NCI-H82 (cell line): ENCODE measurements around the gene SLC30A4.
"Not testable (repeated sequence)": the region's sequence is repeated elsewhere in the genome, so short reads cannot be mapped to it uniquely, and the experiment has no call there.

Source experiments
- DNase-seq: peaks from one replicate; lab custom pipeline; 2025; lab: John Stamatoyannopoulos, UW

The SLC30A4 gene

DNA sequence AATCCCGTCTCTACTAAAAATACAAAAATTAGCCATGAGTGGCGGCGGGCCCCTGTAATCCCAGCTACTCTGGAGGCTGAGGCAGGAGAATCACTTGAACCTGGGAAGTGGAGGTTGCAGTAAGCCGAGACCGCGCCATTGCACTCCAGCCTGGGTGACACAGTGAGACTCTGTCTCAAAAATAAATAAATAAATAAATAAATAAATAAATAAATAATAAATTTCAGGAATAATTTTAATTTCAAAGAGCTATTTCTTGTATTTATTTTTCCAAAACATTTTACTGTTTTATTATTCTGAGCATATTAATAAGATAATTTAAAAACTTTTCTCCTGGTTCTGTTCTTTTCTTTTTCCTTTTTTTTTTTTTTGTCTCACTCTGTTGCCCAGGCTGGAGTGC is 15.4 kb downstream of the SLC30A4 start:
- not testable (repeated sequence) for DNase-seq

DNA sequence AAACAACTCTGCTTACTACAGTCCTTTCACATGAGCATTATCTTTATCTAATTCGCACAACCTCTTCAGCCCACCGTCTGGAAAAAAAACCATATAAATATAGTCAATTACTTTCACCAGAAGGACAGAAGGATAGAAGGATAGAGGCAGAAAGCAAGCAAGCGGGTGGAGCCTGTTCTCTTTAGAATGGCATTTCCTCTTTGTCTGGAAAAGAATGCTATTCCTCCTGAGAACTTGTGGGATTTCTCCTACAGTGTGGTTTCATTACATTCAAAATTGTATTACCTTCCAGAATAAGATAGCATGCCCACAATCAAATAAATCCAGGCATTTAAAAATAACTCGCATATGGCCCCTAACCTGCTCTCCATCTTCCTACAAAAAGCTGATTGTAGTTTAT is 23.1 kb downstream of the SLC30A4 start:
- no peak for DNase-seq

DNA sequence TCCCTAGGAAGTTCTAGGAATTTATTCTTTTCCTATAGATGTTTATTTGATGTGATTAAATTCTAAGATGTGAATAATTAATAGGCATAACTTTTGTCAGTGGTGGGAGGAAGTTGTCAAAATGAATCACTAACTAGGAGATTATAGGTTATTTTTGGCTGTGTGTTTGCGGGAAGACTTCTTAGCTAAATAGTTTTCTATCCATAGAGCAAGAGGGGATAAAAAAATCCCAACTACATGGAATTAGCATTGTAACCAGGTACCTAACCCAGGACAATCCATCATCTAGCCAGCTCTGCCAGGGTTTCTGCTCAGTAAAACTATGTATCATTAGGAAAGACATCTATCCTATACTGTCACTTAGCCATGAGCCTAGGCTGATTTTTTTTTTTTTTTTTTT is 23.9 kb downstream of the SLC30A4 start:
- no peak for DNase-seq

DNA sequence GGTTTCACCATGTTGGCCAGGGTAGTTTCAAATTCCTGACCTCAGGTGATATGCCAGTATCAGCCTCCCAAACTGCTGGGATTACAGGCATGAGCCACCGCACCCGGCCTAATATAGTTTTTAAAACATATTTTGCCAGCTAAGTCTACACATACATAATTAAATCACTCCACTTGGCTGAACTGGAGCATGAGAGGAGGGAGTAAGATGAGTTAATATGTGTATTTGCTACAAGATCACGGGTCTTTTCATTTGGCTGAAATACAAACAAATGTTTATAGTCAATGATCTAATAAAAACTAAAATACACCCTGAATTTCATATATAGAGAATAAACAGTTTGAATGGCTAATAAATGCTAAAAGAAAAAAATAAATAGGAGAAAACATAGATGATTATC is 25.3 kb downstream of the SLC30A4 start:
- no peak for DNase-seq

DNA sequence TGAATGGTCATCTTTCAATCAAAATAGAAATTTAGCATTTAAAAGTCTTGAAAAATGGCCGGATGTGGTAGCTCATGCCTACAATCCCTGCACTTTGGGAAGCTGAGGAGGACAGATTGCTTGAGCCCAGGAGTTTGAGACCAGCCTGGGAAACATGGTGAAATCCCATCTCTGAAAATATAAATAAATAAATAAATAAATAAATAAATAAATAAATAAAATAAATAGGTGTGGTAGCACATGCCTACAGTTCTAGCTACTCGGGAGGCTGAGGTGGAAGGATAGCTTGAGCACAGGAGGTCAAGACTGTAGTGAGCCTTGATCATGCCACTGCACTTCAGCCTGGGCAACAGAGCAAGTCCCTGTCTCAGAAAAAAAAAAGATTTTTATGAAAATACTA is 25.9 kb downstream of the SLC30A4 start:
- no peak for DNase-seq

DNA sequence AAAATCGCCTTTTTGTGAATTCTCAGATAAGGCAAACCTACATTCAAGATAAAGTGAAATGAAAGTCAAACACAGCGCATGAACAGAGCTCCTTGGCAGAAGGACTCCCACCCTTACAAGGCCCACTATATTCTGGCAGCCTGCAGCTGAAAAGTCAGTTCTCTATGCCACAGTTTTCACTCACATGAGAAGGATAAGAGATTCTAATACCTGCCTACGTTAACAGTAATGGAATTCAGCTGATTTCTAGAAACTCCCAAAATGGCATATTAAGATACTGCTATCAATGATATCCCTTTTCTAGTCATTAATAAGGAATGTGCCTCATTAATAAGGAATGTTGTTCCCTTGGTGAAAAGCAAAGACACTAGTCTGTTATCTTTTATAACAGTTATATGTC is 27.0 kb downstream of the SLC30A4 start:
- no peak for DNase-seq

DNA sequence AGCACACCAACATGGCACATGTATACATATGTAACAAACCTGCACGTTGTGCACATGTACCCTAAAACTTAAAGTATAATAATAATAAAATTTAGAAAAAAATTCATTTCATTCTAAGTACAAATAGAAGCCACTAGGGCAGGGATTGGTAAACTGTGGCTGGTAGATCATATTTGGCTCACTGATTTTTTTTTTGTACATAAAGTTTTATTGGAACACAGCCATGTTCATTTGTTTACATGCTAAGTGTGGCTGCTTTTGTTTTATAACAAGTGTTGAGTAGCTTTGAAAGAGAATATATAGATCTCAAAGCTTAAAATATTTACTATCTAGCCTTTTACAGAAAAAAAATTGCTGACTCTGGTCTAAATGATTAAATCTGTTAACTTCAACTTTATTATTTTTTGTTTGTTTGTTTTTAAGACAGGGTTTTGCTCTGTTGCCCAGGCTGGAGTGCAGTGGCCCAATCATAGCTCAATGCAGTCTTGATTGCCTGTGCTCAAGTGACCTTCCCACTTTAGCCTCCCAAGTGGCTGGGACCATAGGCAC is 32.8 kb downstream of the SLC30A4 start:
- DNase-seq, result no peak

DNA sequence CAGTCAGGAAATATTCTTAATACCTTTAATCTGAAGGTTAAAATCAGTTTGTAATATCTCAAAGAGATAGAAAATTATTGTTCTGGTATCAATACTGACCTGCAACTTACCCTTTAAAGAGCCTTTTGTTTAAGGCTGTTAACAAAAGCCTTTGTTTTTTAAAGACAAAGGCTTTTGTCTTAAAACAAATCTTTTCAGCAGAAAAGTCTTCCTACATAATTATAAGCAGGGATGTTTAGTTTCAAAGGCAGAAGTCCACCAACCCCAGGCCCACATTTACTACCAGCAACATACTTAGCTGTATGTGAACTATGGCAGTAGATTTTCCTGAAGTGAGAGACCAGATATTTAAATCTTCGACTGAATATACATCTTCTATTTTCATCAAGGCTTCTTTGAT is 36.2 kb downstream of the SLC30A4 start:
- DNase-seq, result no peak

DNA sequence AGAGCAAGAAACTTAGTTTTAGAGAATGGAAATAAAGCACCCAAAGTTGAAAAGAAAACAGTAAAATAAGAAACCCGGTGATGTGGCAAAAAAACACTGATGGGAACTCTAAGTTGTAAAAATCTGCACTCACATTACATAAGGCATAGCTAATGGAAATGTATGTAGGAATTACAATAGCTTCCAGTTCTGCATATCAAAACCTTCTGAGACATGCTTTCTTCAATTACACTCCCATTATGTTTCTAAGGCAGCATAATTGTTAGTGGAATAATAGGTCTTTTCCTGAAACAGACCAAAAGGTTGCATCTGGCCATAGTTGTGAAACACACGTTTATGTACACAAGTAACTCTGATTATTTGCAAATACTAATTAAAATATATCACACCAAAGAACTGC is 41.4 kb downstream of the SLC30A4 start:
- DNase-seq, result no peak

DNA sequence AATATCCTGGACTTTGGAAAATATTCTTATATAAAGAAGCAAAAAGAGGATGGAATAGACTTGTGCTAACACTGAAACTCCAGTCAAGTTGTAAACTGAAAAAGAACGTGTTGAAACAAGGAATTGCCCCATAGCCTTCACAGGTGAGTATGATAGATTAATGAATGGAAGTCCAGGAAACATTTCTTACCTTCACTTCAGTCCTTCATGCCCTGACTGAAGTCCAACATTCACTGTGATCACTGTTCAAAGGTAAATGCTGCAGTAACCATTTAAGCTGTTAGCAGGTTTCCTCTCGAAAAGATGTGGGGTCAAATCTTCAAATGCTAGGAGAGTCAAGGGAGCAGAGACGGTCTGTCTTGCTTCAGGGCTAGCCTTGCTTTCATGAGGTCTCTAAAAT is 46.1 kb downstream of the SLC30A4 start:
- DNase-seq, result no peak

DNA sequence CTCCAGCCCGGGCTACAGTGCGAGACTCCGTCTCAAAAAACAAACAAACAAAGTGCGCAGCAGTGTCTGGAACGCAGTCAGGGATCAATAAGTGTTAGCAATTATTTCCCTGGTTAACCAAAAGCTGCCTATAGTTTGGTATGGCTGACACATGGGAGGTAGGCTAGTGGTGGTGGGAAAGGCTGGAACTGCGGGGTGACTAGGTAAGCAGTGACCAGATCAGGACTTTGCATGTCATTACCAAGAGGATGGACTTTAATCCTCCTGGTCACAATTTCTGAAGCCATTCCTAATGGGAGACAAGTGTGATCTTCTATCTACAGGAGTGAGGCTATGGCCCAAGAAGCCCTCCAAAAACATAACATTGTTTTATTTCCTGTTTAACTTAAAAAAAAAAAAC is 47.8 kb downstream of the SLC30A4 start:
- DNase-seq, result no peak

DNA sequence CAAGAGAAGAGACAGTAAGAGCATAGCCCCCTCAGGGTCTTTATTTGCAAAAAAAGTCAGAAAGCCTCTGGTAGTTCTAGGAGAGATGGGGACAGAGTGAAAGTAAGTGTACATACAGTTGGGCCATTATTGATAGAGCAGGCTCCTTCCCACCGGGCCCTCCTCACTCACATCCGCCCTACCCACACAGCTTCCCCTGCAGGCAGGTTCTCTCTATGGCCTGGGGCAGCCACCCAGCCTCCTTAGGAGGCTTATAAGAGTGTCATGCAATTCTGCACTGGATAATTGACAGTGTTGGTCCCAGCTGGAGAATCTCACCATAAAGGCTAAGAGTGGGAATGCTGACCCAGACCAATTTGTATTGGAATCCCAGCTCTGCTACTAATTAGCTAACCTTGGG is 49.5 kb downstream of the SLC30A4 start:
- no peak for DNase-seq

DNA sequence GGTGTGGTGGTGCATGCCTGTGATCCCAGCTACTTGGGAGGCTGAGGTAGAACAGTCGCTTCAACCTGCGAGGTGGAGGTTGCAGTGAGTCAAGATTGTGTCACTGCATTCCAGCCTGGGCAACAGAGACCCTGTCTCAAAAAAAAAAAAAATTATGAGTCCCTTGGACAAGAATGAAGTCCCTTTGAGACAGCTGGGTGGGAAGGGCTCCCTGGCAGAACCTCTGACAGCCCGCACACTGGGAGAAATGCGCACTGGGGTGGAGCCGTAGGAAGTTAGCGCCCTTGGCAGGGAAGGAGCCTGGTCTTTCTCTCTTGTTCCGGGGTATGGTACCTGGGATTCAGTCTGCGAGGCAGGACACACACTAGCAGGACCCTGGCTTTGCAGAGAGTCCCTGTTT is 51.4 kb downstream of the SLC30A4 start:
- no peak for DNase-seq

DNA sequence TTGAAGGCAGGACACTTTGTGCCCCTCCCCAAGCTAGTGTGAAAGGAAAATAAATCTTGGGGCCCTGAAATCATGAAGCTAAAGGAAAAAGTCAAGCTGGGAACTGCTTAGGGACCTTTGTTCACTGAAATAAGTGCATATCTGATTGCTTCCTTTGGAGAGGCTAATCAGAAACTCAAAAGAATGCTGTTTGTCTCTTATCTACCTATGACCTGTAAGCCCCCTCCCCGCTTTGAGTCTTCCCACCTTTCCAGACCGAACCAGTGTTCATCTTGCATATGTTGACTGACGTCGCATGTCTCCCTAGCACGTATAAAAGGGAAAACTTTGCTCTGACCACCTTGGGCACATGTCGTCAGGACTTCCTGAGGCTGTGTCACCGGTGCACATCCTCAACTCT is 53.1 kb downstream of the SLC30A4 start:
- no peak for DNase-seq

DNA sequence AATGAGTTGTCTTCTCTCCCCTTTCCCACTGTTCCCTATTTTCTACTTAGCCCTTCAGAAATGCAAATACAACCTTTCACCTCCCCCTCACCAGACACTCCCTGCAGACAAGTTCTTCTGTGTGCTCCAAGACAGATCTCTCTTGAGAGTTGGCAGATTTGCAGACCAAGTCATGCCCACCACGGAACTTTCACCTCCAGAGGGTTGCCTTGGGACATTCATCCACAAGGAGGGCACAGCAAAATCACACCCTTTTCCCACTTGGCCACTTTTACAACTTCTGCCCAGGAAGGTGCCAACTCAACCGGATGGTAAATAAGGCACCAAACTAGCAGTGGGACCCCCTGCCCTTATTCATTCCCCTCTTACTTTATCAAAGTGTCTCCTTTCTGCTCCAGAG is 53.5 kb downstream of the SLC30A4 start:
- no peak for DNase-seq

DNA sequence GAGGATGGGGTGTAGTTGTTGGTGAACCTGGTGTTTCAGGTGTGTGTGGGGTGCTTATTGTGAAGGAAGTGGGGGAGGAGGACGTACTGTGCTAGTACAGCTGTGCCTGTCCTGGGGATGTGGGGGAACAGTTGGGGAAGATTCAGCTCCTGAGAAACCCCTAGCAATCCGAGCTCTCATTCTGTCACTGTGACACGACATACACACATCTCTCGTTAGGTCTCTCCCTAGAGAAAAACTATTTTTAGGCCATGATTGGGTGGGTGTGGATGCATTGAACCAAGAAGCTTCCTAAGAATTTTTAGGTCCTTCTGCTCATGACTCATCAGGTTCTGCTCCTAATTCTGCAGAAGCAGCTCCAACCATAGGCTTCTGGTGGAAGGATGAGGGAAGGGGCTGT is 54.3 kb downstream of the SLC30A4 start:
- no peak for DNase-seq

DNA sequence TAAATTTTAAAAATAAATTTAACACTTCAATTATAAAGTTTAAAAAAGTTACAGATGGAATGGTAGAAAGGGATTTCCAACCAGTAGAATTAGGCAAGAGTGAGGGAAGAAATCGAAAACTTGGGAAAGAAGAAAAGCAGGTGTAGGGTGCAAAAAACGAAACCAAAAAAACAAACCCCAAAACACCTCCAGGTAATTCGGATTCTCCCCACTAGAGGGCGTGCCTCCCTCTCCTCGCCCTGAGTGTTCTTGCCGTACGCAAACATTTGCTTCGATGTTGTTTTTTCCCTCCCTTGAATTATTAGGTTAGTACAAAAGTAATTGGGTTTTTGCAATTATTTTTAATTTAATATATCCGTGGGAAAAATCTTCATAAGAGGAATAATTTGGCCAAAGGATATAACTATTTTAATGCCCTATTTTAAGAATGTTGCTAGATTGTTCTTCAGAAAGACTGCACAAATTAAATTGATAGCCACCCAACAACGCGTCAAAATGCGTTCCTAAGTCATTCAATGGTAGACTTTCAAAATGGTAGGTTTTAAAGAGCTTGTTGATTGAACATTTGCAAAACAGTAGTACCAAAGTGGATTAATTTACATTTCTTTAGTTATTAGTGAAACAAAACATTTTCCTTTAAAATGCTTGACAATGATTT is 63.7 kb downstream of the SLC30A4 start:
- DNase-seq, result peak; percentile 72

DNA sequence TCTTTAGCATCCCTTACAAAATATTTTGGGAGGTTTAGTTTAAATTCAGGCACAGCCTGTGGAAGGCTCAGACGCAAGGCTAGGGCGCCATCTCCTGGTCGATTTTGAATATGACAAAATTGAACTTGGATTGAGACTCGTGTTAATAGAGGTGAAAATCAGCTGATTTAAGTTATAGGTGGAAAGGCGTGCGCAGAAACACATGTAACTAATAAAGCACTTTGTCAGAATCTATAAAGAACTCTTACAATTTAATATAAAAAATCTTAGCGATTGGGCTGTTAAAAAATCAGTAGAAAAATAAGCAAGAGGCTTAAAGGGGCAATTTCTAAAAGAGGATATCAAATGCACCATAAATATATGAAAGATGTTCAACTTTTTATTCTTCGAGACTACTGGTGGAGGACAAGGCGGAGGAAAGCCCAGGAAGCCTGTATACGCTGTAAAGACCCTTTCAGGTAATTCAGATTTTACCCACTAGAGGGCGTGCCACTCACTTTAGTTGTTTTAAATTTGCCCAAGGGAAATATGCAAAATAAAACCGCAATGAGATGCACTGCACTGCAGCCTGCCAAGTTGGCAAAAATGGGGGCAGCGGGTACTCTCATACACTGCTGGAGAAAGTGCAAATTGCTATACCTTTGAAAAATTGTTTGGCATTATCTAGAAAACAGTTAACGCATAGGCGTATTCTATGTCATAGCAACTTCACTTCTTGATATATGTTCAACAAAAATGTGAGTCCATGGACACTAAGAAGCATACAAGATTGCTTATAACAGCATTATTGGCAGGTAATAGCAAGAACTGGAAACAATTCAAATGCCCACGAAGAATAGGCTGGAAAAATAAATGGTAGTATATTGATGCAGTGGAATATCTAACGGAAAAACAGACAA is 64.7 kb downstream of the SLC30A4 start:
- DNase-seq, result peak; percentile 94

DNA sequence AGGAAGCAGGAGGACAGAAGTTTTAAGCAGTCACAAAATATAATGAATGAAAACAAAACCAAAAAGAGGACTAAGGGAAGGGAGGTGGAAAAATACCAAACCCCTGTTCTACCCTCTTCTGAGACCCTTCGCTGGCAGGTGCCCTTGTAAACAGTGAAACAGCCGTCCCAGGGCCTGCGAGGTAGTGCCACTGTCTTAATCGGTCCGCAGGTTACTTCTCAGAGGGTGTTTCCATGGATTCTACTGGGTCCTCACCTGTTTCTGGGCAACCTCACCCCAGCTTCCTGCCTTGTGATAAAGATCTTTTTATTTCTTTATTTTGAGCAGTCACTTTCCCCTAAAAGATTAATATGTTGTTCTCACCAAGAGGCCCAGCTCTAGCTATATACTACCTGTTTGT is 65.3 kb downstream of the SLC30A4 start:
- no peak for DNase-seq

DNA sequence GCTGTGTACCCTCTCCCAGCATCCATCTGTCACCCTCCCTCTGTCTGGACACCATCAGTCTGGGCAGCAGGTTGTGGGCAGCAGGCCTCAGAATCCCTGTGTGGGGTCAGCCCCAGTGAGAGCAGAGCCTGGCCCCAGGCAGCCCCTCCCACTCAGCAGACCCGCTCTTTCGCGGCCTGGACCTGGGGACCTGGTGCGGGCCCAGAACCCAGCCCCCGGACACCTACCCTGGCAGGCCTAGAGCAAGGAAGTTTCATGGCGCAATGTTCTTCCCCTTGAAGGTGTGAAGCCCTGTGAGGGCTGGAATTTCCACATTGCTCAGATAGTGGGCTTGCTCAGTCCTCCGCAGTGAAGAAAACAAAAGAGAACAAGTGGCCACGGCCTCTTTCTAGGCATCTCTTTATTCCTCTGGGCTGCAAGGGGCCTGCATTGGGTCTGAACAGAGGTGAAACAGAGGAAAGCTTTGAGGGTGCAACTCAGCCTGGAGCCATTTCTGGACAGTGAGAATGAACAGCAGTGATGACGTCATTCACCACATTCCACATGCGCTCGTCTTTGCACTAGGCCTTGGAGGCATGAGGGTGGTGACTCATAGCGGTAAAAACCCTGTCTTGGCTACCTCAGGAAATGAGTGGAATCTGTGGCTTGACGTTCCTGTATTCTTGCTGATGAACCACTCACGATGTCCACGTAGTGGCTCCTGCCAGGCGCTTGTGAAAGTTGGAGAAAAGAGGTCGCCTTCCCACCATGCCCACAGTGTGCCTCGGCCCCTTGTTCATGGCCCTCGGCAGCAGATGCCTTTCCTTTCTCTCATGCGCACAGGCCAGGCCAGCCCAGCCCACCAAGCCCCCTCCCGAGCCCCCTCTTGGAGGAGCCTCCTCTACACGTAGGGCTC is 66.1 kb downstream of the SLC30A4 start:
- DNase-seq, result no peak

DNA sequence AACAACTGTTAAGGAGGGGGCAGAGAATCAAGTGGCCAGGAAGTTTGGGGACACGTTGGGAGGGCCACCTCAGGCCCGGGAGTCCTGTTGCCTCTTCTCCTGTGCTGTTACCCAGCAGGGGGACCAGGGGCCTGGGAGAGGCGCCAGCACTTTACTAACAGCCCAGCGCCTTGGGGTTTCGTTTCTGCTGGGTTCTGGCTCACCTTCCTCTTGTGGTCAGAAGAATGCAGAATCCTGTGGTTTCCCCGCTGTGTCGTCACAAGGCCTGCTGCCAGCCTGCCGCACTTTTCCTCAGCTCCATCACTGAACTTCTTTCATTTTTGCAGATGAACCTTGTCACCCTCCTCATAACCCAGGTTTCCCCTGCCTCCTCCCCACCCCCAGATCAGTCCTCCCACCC is 67.7 kb downstream of the SLC30A4 start:
- no peak for DNase-seq

DNA sequence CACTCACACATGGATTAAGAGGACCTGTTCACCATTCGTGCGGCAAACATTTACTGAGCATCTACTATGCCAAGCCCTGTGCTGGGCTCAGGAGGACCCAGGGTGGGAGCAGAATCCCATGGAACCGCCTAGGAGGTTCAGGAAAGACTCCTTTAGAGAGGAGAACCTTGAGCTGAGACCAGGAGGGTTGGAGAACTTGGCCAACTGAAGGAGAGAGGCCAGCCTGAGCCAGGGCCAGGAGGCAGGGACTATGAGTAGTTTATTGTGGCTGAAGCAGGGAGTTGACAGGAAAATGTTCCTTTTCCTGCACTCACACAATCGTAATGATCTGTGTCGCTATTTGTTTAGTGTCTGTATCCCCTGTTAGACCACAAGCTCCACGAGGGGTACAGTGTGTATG is 71.3 kb downstream of the SLC30A4 start:
- no peak for DNase-seq
